Activated B cell treated with CpG ODN at 0.5 μM for 24 hours (primary cell): ENCODE results near the gene SNX15. TPM values are rescaled to one million over a fixed set of nuclear protein-coding genes. Genes with fewer than 3 reads are reported as not detected.

ENCODE experiments used
- ATAC-seq: fragments of 200-7000 bp; cut with Tn5 transposase; one replicate; pipeline ENCODE4 v1.10.0; 2021; ENCODE audit warnings: low read depth, mild to moderate bottlenecking, moderate library complexity
- CTCF ChIA-PET: fragments of 350-600 bp; sonication (Branson Sonifier 250); formaldehyde crosslinking; loops from one replicate; lab custom pipeline; 2021; ENCODE audit warnings: antibody characterized with exemption; lab: Charles Lee
- POLR2A ChIA-PET: fragments of 350-600 bp; sonication (Branson Sonifier 250); formaldehyde crosslinking; loops from one replicate; lab custom pipeline; 2021; ENCODE audit warnings: antibody characterized with exemption; lab: Charles Lee
- DNase-seq: peaks from one replicate; pipeline ENCODE4 v3.0.0; 2022
- H3K27ac Mint-ChIP-seq: one replicate; pipeline ENCODE4 v1.8.0; 2020; ENCODE audit warnings: mixed read lengths
- H3K27me3 Mint-ChIP-seq: one replicate; pipeline ENCODE4 v1.8.0; 2021; ENCODE audit warnings: mixed read lengths
- H3K36me3 Mint-ChIP-seq: one replicate; pipeline ENCODE4 v1.8.0; 2021; ENCODE audit warnings: low read depth, mixed read lengths
- H3K4me1 Mint-ChIP-seq: one replicate; pipeline ENCODE4 v1.8.0; 2021; ENCODE audit warnings: mixed read lengths
- H3K4me3 Mint-ChIP-seq: one replicate; pipeline ENCODE4 v1.8.0; 2020; ENCODE audit warnings: mild to moderate bottlenecking, mixed read lengths
- H3K9me3 Mint-ChIP-seq: one replicate; pipeline ENCODE4 v1.8.0; 2020; ENCODE audit warnings: mixed read lengths
- intact Hi-C: fragments of 100-400 bp; cut with micrococcal nuclease; formaldehyde crosslinking; loops from one replicate; pipeline ENCODE4 v1.15.1; 2024
- total RNA-seq: library from RNA; stranded (reverse); gene quantifications from 2 replicates; pipeline ENCODE4 v1.2.3, GENCODE V29; 2022
- TF ChIP-seq, protein P1 (sequence below): fragments of 200-600 bp; IDR thresholded peaks from one replicate; pipeline ENCODE4 v1.8.0; 2022; ENCODE audit warnings: antibody characterized with exemption, mild to moderate bottlenecking

SNX15 gene
- total RNA-seq, 1 donor from 2014 or later, result 17.3 TPM

DNA sequence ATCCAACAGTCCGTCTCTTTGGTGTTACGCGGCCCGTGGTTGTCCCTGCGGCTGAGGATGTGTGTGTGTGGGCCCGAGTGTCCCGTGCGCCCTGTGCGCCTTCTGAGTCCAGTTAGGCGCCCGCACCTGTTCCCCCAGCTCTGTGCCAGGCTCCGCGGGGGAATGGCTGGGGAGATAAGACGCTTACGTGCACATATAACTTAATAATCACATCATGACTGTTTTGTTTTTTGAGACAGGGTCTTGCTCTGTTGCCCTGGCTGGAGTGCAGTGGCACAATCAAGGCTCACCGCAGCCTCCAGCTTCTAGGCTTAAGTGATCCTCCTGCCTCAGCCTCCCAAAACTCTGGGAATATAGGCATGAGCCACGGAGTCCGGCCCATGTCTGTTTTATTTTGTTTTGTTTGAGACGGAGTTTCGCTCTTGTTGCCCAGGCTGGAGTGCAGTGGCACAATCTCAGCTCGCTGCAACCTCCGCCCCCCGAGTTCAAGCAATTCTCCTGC, 12.5 kb upstream of the SNX15 start:
- DNase-seq, result no peak
- CTCF ChIA-PET, result interaction anchor here (0.8 to 2.8 kb wide), 14 partner anchors 12 to 227 kb away, joined by 3 to 15 read pairs (median 4); partner anchors contain the start of genes ATG2A, BATF2, CDC42BPG and MEN1

DNA sequence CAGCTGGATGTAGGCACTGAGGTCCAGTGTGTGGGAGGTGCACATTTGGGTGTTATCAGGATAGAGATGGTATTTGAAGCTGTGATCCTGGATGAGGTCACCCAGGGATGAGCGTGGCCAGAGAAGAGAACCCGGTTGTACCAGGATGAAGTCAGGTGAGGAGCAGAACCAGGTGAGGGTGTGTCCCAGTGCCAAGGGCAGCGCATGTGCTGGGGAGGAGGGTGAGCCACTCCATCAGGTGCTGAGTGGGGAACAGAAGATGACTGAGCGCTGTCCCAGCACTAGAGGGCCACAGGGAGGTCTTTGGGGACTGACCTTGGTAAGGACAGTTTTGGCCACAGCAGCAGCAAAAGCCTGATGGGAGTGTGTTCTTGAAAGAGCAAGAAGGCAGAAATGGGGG, 10.5 kb upstream of the SNX15 start:
- ChIA-PET CTCF (no interaction called here), POLR2A (no interaction called here)
- TF ChIP-seq, protein P1, sequence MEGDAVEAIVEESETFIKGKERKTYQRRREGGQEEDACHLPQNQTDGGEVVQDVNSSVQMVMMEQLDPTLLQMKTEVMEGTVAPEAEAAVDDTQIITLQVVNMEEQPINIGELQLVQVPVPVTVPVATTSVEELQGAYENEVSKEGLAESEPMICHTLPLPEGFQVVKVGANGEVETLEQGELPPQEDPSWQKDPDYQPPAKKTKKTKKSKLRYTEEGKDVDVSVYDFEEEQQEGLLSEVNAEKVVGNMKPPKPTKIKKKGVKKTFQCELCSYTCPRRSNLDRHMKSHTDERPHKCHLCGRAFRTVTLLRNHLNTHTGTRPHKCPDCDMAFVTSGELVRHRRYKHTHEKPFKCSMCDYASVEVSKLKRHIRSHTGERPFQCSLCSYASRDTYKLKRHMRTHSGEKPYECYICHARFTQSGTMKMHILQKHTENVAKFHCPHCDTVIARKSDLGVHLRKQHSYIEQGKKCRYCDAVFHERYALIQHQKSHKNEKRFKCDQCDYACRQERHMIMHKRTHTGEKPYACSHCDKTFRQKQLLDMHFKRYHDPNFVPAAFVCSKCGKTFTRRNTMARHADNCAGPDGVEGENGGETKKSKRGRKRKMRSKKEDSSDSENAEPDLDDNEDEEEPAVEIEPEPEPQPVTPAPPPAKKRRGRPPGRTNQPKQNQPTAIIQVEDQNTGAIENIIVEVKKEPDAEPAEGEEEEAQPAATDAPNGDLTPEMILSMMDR, result no peak
- intact Hi-C loops, result no loop called here
- no peak for DNase-seq
- Mint-ChIP-seq H3K27me3 (no peaks in the 10 kb centered on the region), H3K4me1 (peaks cover 26% of the 10 kb centered on the region), H3K27ac (no peak overlapping the region), H3K36me3 (peaks cover 36% of the 10 kb centered on the region), H3K4me3 (no peak overlapping the region), H3K9me3 (no peaks in the 10 kb centered on the region)
- no peak for ATAC-seq

More for the DNA sequence above, 12.5 kb upstream of the SNX15 start:
- H3K4me3 Mint-ChIP-seq, result peak overlapping the region; percentile 86
- peak overlapping the region; percentile 88 for H3K27ac Mint-ChIP-seq
- H3K9me3 Mint-ChIP-seq, result no peaks in the 10 kb centered on the region
- no peak for ATAC-seq
- H3K27me3 Mint-ChIP-seq, result no peaks in the 10 kb centered on the region
- peaks cover 26% of the 10 kb centered on the region for H3K4me1 Mint-ChIP-seq
- POLR2A ChIA-PET, result interaction anchor here (0.6 to 2.4 kb wide), 16 partner anchors 12 to 236 kb away, joined by 3 to 13 read pairs (median 7); partner anchors contain the start of genes BATF2, PPP2R5B, SAC3D1 and SF1
- intact Hi-C loops, result loop anchor here (1.0 to 5.0 kb wide), 13 partner anchors 13 to 318 kb away; partner anchors contain the start of genes CDCA5, DPF2, EHD1 and MAJIN
- TF ChIP-seq, protein P1, result no peak
- H3K36me3 Mint-ChIP-seq, result peaks cover 25% of the 10 kb centered on the region

DNA sequence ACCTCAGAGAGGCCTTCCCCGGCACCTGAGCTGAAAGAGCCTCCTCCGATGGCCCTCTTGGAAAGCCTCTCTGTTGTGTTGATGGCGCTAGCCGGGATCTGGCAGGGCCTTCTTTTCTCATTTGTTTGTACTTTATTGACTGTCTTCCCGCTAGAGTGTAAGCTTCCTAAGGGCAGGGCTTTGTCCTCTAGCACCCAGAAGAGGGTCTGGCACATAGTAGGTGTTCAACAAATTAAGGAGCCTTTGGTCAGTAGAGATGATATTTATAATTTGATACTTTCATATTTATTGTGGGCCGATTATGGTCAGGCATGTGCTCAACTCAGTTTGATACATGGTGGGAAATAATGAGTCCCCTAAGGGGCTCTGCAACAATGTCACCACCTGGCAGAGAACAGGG, 9.3 kb upstream of the SNX15 start:
- no peak for ATAC-seq
- intact Hi-C loops, result no loop called here
- Mint-ChIP-seq H3K9me3 (no peaks in the 10 kb centered on the region), H3K27me3 (no peaks in the 10 kb centered on the region), H3K4me3 (no peak overlapping the region), H3K4me1 (peaks cover 24% of the 10 kb centered on the region), H3K36me3 (peaks cover 44% of the 10 kb centered on the region), H3K27ac (no peak overlapping the region)
- TF ChIP-seq, protein P1, result no peak
- ChIA-PET POLR2A (no interaction called here), CTCF (no interaction called here)
- DNase-seq, result no peak

DNA sequence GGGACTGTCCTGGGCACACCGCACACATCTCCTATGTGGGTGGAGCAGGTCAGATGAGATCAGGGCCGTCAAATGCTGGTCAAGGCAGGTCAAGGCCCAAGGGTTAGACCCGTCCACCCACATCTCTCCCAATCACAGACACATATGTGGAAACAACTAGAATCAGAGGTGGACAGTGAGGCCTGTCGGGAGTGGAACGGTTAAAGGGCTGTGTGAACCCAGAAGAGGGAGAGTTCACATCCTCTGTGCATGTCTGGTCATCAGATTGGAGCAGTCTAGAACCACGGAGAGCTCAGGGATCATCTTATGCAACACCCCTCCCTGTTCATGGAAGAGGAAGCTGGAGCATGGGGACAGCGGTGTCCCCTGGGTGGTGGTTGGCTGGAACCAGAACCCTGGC, 7.4 kb upstream of the SNX15 start:
- ChIA-PET POLR2A (no interaction called here), CTCF (no interaction called here)
- no peak for DNase-seq
- Mint-ChIP-seq H3K36me3 (peaks cover 42% of the 10 kb centered on the region), H3K4me1 (peaks cover 14% of the 10 kb centered on the region), H3K4me3 (no peak overlapping the region), H3K27me3 (no peaks in the 10 kb centered on the region), H3K9me3 (no peaks in the 10 kb centered on the region), H3K27ac (no peak overlapping the region)
- ATAC-seq, result no peak
- TF ChIP-seq, protein P1, result no peak
- intact Hi-C loops, result no loop called here

DNA sequence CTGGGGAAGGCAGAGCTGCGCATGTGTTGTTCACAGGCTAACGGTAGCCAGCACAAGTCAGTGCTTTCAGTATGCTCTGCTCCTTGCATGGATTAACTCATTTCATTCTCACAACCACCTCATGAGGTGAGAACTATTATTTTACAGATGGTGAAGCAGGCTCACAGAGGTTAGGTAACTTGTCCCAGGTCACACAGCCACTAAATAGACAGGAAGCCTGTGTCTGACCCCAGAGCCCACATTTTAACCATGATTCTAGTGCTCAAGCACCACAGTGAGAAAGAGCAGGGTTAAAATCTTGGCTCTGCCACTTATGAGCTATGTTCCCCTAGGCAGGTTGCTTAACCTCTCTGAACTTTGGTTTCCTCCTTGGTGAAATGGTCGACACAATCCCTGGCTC, 6.2 kb upstream of the SNX15 start:
- Mint-ChIP-seq H3K36me3 (peaks cover 42% of the 10 kb centered on the region), H3K27me3 (no peaks in the 10 kb centered on the region), H3K27ac (no peak overlapping the region), H3K4me3 (no peak overlapping the region), H3K9me3 (no peaks in the 10 kb centered on the region), H3K4me1 (peaks cover 9% of the 10 kb centered on the region)
- TF ChIP-seq, protein P1, result no peak
- ChIA-PET CTCF (no interaction called here), POLR2A (no interaction called here)
- ATAC-seq (no peak), DNase-seq (no peak)
- intact Hi-C loops, result no loop called here
